OCI-LY7 (cell line): ENCODE results near the gene ICAM5. TPM values are rescaled to one million over a fixed set of nuclear protein-coding genes. Genes with fewer than 3 reads are reported as not detected.

Experiments
- BruUV-seq: library from RNA; stranded (reverse); fragments of 400-500 nt; replicated peaks from 2 replicates; lab custom pipeline; 2021; lab: Mats Ljungman, UMichigan
- CTCF ChIA-PET: fragments of 300-600 bp; sonication (Branson Sonifier 250); formaldehyde crosslinking; loops from one replicate; lab custom pipeline; 2022; ENCODE audit warnings: antibody characterized with exemption; ENCODE audit not compliant: unreplicated experiment; lab: Charles Lee
- POLR2A ChIA-PET: fragments of 300-600 bp; sonication (Branson Sonifier 250); formaldehyde crosslinking; loops from one replicate; lab custom pipeline; 2022; ENCODE audit warnings: antibody characterized with exemption; lab: Charles Lee
- DNase-seq: peaks from one replicate; pipeline ENCODE4 v3.0.0-alpha.2; 2015; ENCODE audit warnings: low spot score
- H2AFZ ChIP-seq: fragments of 200-600 bp; sonication (generic), shearing (Covaris generic); 2 replicates; pipeline ENCODE4 v1.6.1; 2014; ENCODE audit warnings: mild to moderate bottlenecking, antibody characterized with exemption, low read length, moderate library complexity
- H3K27ac ChIP-seq: fragments of 200-600 bp; sonication (generic); 2 replicates; pipeline ENCODE4 v1.5.1; 2014; ENCODE audit warnings: mixed run types, low read depth, mild to moderate bottlenecking, moderate library complexity, low read length, inconsistent platforms; ENCODE audit not compliant: poor library complexity, severe bottlenecking
- H3K36me3 ChIP-seq: fragments of 200-600 bp; sonication (generic); 2 replicates; pipeline ENCODE4 v1.6.1; 2014; ENCODE audit warnings: mild to moderate bottlenecking, antibody characterized with exemption, low read length, moderate library complexity, mixed read lengths; ENCODE audit not compliant: insufficient read depth
- H3K4me1 ChIP-seq: fragments of 200-600 bp; sonication (generic); 2 replicates; pipeline ENCODE4 v1.5.1; 2014; ENCODE audit warnings: mild to moderate bottlenecking, low read length; ENCODE audit not compliant: insufficient read depth, poor library complexity, severe bottlenecking
- H3K4me2 ChIP-seq: fragments of 200-600 bp; sonication (generic); 2 replicates; pipeline ENCODE4 v1.6.1; 2014; ENCODE audit warnings: mild to moderate bottlenecking, low read length
- H3K4me3 ChIP-seq: fragments of 200-600 bp; sonication (generic); 2 replicates; pipeline ENCODE4 v1.5.1; 2014; ENCODE audit warnings: mild to moderate bottlenecking, low read depth, low read length; ENCODE audit not compliant: poor library complexity, severe bottlenecking
- H3K79me2 ChIP-seq: fragments of 200-600 bp; sonication (generic); 2 replicates; pipeline ENCODE4 v1.6.1; 2016; ENCODE audit warnings: low read depth, mild to moderate bottlenecking, low read length, moderate library complexity, mixed read lengths; ENCODE audit not compliant: insufficient read depth
- H3K9me2 ChIP-seq: fragments of 200-600 bp; sonication (generic); 2 replicates; pipeline ENCODE4 v1.6.1; 2016; ENCODE audit warnings: mild to moderate bottlenecking, low read length, mixed read lengths; ENCODE audit not compliant: insufficient read depth
- H3K9me3 ChIP-seq: fragments of 200-600 bp; sonication (generic); 2 replicates; pipeline ENCODE4 v1.6.1; 2014; ENCODE audit warnings: mild to moderate bottlenecking, mixed run types, low read length, mixed read lengths
- H4K20me1 ChIP-seq: fragments of 200-600 bp; sonication (generic); 2 replicates; pipeline ENCODE4 v1.6.1; 2014; ENCODE audit warnings: mild to moderate bottlenecking, antibody characterized with exemption, low read length, moderate library complexity, mixed read lengths; ENCODE audit not compliant: insufficient read depth
- EZH2phosphoT487 ChIP-seq: fragments of 200-600 bp; sonication (generic); IDR thresholded peaks from 2 replicates; pipeline ENCODE4 v1.6.1; 2018; ENCODE audit warnings: low read depth, borderline replicate concordance, mild to moderate bottlenecking, mixed run types, antibody characterized with exemption, low read length, moderate library complexity, mixed read lengths
- intact Hi-C: fragments of 100-400 bp; cut with micrococcal nuclease; formaldehyde crosslinking; loops from one replicate; pipeline ENCODE4 v1.10.0; 2022; ENCODE audit not compliant: unreplicated experiment
- total RNA-seq, 2 experiments: library from RNA; depleted of rRNA in 1 of 2; stranded (reverse); fragments of >200 nt in 1 of 2; shearing (Covaris generic) in 1 of 2; gene quantifications; 2 replicates each; pipeline ENCODE4 v1.2.3, GENCODE V29; 2014 to 2022
- TF ChIP-seq, protein P1 (sequence below): fragments of 200-600 bp; sonication (generic); conservative IDR thresholded peaks from 2 replicates; pipeline ENCODE4 v1.5.1; 2014; ENCODE audit warnings: mild to moderate bottlenecking, antibody characterized with exemption, low read length, moderate library complexity, mixed read lengths

The ICAM5 gene
- total RNA-seq, 2 experiments from 2014 or later = 6.4 to 10.8 TPM

DNA sequence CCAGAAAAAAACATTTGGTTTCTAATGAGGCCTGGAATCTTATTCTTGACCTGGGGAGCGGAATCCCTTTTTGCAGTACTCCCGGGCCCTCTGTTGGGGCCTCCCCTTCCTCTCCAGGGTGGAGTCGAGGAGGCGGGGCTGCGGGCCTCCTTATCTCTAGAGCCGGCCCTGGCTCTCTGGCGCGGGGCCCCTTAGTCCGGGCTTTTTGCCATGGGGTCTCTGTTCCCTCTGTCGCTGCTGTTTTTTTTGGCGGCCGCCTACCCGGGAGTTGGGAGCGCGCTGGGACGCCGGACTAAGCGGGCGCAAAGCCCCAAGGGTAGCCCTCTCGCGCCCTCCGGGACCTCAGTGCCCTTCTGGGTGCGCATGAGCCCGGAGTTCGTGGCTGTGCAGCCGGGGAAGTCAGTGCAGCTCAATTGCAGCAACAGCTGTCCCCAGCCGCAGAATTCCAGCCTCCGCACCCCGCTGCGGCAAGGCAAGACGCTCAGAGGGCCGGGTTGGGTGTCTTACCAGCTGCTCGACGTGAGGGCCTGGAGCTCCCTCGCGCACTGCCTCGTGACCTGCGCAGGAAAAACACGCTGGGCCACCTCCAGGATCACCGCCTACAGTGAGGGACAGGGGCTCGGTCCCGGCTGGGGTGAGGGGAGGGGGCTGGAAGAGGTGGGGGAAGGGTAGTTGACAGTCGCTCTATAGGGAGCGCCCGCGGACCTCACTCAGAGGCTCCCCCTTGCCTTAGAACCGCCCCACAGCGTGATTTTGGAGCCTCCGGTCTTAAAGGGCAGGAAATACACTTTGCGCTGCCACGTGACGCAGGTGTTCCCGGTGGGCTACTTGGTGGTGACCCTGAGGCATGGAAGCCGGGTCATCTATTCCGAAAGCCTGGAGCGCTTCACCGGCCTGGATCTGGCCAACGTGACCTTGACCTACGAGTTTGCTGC lies 2.7 kb upstream of the ICAM5 start, which contains the start of gene ICAM4:
Gene ICAM4 (plus strand): TSS at position 153 of the 935 bp plus-strand sequence. CDS start 58 bp downstream, at position 211.
- CTCF ChIA-PET = no interaction called here
- no peaks in the 10 kb centered on the region for H3K79me2 ChIP-seq
- H3K27ac ChIP-seq = peak within 1 kb of the TSS; percentile 37
- no peak within 1 kb of the TSS for H2AFZ ChIP-seq
- H3K4me2 ChIP-seq = peak within 1 kb of the TSS; percentile 17; the same call in 1 of the 2 replicates
- peaks cover 64% of the 10 kb centered on the region for H3K4me1 ChIP-seq
- intact Hi-C loops = no loop called here
- peaks cover 17% of the 10 kb centered on the region; the same call in 1 of the 2 replicates for H3K36me3 ChIP-seq
- no peaks in the 10 kb centered on the region for H4K20me1 ChIP-seq
- peak; percentile 27 for DNase-seq
- BruUV-seq = no TSS peak
- H3K4me3 ChIP-seq = no peak within 1 kb of the TSS
- POLR2A ChIA-PET = interaction anchor here (1.6 kb wide), 1 partner anchor 16 kb away, joined by 4 read pairs; the partner anchor contains the start of gene ICAM1
- H3K9me2 ChIP-seq = no peaks in the 10 kb centered on the region
- H3K9me3 ChIP-seq = no peaks in the 10 kb centered on the region
- TF ChIP-seq EZH2phosphoT487 = no peak
- TF ChIP-seq, protein P1, sequence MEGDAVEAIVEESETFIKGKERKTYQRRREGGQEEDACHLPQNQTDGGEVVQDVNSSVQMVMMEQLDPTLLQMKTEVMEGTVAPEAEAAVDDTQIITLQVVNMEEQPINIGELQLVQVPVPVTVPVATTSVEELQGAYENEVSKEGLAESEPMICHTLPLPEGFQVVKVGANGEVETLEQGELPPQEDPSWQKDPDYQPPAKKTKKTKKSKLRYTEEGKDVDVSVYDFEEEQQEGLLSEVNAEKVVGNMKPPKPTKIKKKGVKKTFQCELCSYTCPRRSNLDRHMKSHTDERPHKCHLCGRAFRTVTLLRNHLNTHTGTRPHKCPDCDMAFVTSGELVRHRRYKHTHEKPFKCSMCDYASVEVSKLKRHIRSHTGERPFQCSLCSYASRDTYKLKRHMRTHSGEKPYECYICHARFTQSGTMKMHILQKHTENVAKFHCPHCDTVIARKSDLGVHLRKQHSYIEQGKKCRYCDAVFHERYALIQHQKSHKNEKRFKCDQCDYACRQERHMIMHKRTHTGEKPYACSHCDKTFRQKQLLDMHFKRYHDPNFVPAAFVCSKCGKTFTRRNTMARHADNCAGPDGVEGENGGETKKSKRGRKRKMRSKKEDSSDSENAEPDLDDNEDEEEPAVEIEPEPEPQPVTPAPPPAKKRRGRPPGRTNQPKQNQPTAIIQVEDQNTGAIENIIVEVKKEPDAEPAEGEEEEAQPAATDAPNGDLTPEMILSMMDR = no peak

DNA sequence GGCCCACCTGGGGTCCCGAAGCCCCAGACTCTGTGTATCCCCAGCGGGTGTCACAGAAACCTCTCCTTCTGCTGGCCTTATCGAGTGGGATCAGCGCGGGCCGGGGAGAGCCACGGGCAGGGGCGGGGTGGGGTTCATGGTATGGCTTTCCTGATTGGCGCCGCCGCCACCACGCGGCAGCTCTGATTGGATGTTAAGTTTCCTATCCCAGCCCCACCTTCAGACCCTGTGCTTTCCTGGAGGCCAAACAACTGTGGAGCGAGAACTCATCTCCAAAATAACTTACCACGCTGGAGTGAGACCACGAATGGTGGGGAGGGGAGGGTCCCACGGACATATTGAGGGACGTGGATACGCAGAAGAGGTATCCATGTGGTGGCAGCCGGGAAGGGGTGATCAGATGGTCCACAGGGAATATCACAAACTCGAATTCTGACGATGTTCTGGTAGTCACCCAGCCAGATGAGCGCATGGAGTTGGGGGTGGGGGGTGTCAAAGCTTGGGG lies 1.0 kb upstream of the ICAM5 start:
- BruUV-seq = TSS peak; percentile 76
- TF ChIP-seq, protein P1 = no peak
- no peak for TF ChIP-seq EZH2phosphoT487
- H3K4me1 ChIP-seq = peaks cover 72% of the 10 kb centered on the region
- peak overlapping the region; percentile 83 for H3K4me2 ChIP-seq
- no peaks in the 10 kb centered on the region for H3K9me2 ChIP-seq
- peak; percentile 83 for DNase-seq
- peak overlapping the region; percentile 56 for H3K27ac ChIP-seq
- intact Hi-C loops = no loop called here
- peaks cover 11% of the 10 kb centered on the region; the same call in 1 of the 2 replicates for H3K36me3 ChIP-seq
- H2AFZ ChIP-seq = peak overlapping the region; percentile 90
- peak overlapping the region; percentile 68 for H3K4me3 ChIP-seq
- H3K9me3 ChIP-seq = no peaks in the 10 kb centered on the region
- no peaks in the 10 kb centered on the region for H4K20me1 ChIP-seq
- ChIA-PET CTCF (interaction anchor here (0.9 to 1.8 kb wide), 3 partner anchors 17 to 45 kb away, joined by 3 to 5 read pairs (median 5); partner anchors contain the start of gene RAVER1), POLR2A (interaction anchor here (0.6 to 1.6 kb wide), 5 partner anchors 8 to 52 kb away, joined by 3 to 13 read pairs (median 6); partner anchors contain the start of gene ICAM1)
- H3K79me2 ChIP-seq = no peaks in the 10 kb centered on the region
